Stimulated activated CD8-positive, alpha-beta memory T cell treated with anti-CD3 and anti-CD28 coated beads, Interleukin-7, amount 100 ng/mL, for 1 hour (primary cell): ENCODE measurements around the gene NDUFAF2.
"Not testable (repeated sequence)": the region's sequence is repeated elsewhere in the genome, so short reads cannot be mapped to it uniquely, and the experiment has no call there.

Source experiments
- DNase-seq, 2 donors: peaks; one replicate each; pipeline ENCODE4 v3.0.0-alpha.2; 2020; ENCODE audit warnings: low read depth in 2 of 2

NDUFAF2 gene

DNA sequence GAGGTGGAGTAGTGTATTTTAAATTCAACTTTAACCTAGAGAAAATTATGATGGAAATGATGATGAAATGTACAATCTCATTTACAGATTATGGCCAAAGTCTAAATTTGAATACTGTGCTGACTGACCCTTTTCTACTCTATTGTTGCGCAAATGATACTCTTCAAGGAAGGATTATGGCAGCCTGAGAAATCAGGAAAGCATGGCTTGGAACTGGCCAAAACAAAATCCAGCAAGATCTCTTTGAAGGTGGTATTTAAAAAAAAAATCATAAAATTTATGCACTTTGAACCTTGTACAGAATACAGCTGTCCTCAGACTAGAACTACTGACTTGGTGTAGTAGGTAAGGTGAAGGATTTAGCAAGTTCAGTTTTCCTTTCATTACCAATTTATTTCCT, 105.3 kb downstream of the NDUFAF2 start:
- no peak for DNase-seq

DNA sequence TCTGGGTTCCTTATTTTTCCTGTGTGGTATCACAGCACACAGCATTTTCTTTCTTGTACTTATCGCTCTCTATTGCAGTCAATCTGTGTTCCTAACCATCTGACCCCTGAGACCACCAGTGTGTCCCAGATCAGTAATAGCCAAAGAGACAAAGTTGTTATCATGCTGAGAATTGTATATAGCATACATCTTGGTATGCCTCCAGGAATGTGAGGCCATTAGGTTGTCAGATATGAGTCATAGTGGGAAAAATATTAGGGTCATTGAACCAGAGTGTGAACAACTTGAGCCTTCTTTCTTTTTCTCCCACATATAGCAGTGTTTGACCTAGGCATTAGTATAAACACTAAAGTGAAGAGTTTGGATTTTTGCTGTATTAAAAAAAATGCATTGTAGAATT, 106.3 kb downstream of the NDUFAF2 start:
- no peak for DNase-seq

DNA sequence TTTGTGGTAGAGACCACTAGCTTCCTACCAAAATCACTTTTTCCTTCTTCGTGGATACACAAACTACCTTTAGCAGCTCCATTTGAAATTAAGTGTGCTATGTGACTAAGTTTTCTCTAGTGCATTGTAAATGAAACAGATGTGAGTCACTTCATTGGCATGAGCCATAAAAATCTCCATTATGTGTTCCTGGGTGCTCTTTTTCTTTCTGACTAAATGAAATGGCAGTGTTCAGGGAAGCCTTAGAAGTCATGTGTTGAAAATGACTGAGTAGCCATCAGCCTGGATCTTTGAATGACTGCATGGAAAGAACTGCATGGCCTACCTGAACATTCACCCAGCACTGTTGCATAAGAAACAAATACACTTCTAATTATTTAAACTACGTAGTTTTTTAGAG, 107.9 kb downstream of the NDUFAF2 start:
- no peak for DNase-seq

DNA sequence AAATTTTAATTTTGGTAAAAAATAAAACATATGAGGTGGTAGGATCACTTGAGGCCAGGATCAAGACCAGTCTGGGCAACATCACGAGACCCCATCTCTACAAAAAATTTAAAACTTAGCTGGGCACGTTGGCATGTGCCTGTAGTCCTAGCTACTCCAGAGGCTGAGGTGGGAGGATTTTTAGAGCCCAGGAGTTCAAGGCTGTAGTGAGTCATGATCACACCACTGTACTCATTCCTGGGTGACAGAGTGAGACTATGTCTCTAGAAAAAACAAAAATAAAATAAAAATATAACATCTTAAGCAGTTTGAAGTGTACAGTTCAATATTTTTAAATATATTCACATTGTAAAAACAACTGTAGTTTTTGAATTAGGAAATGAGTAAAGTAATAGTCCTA, 108.9 kb downstream of the NDUFAF2 start:
- DNase-seq, result no peak

DNA sequence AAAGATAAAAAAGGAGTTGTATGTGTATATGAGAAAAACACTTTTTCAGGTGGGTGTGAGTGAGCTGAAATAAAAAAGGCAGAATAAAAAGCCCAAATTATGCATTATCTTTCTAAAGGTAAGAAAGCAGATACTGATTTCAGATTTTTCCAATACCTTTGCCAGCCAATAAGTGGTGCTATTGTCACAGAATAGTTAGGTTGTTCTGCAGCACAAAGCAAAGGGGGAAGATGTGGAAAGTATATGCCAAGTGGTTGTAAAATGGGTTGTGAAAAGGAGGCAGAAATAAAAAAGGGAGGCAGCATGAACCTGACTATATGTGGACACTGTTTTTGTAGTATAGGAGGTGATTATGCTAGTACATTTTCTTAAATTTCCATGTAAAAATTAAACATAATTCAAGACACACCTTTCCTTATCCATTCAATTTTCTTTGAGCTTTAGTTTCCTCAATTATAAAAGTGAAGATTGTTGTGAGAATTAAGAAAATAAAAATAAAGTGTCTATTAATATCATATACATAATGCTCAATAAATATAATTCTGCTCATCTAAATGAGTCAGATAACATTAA, 110.5 kb downstream of the NDUFAF2 start:
- DNase-seq, result no peak

DNA sequence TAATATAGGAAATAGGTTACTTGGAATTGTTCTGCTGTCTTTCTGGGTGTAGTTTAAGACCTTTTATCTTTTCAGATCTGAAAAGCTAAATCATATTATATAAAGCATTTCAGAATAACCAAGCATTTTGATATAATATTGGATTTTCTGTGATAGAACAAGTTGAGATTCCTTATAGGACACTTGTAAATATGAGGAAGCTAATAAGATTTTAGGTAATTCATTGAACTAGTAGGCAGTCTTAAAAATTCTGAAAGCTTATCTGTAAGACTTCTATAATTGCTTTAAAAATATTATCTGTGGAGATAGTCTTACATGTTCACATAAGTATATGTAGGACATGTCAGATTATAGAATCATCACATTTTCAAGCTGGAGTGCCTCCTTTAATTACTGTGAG, 114.5 kb downstream of the NDUFAF2 start:
- no peak for DNase-seq

DNA sequence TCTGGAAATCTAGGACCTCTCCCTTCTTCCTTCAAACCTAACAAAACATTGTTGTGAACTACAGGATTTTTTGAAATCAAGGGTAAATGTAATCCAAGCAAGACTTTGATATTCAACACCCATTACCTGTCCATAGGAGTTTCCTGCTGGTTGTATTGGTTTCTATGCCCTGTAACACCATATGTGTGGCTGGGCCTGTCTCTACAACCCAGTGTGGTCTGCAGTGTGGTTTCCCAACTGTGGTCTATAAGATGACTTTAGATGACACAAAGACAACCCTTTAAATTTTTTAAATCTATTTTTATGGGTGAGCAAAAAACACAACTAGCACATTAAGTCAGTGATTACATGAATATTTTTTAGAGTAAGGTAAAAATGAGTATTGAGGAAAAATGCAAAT, 124.1 kb downstream of the NDUFAF2 start:
- DNase-seq, result no peak

DNA sequence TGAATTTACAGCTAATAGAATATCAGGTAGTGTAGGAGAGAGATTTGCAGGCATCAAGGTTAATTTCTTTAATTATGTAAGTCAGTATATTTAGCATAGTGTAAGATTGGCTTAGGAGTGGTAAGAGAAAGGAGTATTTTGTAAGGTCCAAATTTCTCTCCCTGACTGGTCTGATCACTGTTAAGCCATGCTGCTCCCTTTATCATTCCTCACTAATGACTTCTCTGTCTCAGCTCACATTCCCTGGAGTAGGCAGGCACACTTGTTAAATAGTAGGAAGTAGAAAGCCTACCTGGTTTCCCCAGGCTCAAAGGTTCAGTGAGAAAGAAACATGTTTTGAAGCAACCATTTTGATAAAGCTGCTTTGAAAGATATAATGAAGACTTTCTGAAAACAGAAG, 126.5 kb downstream of the NDUFAF2 start:
- no peak for DNase-seq

DNA sequence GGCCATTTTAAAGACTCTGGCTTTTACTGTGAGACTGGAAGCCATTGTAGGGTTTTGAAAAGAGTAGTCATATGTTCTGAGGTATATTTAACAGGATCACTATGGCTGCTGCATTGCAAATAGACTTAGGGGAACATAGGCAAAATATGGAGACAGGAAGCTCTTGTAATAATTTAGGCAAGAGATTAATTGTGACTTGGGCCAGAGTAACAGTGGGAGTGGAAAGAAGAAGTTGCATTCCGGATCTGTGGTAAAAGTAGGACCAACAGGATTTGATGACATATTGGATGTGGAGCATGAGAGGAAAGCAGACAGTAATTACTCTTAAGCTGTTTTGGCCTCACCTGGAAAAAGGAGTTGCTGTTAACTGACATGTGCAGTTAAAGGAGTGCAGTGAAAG, 131.6 kb downstream of the NDUFAF2 start:
- no peak for DNase-seq

DNA sequence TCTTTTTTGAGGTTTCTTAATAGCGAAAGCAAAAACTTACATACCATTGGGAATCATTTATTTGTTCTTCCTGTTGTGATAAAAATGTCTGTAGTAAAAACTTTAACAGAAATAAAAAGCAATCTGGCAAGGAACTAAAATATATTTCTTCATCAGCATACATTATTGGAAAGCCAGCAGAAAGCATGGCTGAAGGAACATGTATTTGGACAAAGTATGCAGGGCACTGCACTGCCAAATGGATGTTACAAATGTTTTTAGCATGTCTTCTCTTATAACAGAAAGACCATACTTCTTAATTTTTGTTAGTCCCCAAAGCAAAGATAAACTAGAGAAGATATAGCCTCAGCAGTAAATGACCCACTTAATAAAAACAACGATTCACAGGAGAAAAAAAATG, 136.7 kb downstream of the NDUFAF2 start:
- no peak for DNase-seq

DNA sequence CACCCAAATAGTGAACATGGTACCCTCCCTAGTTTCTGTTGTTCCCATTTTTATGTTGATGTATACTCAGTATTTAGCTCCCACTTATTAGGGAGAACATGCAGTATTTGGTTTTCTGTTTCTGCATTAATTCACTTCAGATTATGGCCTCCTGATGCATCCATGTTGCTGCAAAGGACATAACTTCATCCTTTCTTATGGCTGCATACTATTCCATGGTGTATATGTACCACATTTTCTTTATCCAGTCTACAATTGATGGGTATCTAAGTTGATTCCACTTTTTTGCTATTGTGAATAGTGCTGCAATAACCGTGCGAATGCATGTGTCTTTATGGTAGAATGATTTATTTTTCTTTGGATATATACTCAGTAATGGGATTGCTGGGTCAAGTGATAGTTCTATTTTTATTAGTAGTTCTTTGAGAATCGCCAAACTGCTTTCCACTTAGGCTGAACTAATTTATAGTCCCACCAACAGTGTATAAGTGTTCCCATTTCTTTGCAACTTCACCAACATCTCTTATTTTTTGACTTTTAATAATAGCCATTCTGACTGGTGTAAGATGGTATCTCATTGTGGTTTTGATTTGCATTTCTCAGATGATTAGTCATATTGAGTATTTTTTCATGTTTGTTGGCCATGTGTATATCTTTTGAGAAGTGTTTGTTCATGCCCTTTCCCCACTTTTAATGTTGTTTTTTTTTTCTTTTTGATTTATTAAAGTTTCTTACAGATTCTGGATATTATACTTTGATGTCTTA, 137.7 kb downstream of the NDUFAF2 start:
- no peak for DNase-seq

DNA sequence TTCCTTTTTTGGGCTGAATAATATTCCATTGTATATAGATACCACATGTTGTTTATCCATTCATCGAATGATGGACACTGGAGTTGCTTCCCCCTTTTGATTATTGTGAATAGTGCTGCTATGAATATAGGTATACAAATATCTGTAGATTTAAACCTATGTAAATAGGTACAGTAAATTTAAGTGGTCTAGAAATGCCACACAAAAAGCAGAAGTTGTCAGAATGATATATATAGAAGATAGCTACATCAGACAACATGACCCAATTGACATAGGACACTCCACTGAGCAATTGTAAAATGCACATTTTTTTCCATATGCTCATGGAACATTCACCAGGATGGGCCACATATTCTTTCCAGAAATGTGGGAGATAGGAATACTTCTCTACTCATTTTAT, 139.7 kb downstream of the NDUFAF2 start:
- no peak for DNase-seq

DNA sequence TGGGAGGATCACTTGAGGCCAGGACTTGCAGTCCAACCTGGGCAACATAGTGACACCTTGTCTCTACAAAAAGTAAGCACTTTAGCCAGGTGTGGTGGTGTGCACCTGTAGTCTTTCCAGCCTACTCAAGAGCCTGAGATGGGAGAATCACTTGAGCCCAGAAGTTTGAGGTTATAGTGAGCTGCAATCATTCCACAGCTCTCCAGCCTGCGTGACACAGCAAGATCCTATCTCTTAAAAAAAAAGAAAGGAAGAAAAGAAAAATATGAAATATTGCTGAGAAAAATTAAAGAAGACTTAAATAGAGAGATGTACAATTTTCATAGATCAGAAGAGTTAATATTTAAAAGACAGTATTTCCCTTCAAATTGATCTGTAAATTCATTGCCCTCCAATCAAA, 140.9 kb downstream of the NDUFAF2 start:
- DNase-seq, result no peak

DNA sequence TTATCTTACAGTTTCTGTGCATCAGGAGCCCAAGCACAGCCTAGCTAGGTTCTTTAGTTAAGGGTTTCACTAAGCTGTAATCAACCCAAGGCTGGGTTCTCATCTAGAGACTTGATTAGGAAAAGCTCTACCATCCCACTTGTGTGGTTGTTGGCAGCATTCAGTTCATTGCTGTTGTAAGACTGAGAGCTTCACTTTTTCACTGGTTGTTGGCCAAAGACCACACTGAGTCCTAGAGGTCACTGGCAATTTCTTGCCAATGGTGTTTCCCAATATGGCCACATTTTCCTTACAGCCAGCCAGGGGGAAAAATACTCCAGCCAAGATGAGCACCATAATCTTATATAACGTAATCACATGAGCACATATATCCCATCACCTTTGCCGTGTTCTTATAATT, 142.9 kb downstream of the NDUFAF2 start:
- no peak for DNase-seq

DNA sequence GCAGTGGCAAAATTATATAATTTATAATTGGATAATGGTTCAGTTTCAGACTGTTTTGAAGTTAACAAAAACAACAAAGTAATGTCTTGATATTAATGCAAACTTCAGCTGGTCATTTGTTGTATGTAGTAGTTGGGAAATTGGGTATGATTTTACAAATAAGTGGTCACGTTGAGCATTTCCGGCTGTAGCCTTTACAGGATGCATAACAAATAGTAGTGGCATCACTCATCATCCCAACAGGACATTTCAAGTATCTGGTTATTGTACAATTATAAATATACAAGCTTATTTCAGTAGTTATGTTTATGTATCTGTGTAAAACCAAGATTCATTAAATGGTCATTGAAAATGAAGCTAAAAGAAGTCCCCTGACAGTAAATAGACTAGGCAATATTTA, 144.3 kb downstream of the NDUFAF2 start:
- DNase-seq, result no peak

DNA sequence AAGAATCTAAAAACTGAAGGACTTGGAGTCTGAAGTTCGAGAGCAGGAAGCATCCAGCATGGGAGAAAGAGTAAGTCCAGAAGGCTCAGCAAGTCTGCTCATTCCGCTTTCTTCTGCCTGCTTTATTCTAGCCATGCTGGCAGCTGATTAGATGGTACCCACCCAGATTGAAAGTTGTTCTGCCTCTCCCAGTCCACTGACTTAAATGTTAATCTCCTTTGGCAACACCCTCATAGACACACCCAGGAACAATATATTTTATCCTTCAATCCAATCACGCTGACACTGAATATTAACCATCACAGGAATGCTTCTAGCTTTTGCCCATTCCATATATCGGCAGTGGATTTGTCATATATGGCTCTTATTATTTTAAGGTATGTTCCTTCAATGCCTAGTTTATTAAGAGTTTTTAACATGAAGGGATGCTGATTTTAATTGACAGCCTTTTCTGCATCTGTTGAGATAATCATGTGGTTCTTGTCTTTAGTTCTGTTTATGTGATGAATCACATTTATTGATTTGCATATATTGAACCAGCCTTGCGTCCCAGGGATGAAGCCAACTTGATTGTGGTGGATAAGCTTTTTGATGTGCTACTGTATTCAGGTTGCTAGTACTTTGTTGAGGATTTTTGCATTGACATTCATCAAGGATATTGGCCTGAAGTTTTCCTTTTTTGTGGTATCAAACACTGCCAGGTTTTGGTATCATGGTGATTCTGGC, 148.2 kb downstream of the NDUFAF2 start:
- DNase-seq, result not testable (repeated sequence)

DNA sequence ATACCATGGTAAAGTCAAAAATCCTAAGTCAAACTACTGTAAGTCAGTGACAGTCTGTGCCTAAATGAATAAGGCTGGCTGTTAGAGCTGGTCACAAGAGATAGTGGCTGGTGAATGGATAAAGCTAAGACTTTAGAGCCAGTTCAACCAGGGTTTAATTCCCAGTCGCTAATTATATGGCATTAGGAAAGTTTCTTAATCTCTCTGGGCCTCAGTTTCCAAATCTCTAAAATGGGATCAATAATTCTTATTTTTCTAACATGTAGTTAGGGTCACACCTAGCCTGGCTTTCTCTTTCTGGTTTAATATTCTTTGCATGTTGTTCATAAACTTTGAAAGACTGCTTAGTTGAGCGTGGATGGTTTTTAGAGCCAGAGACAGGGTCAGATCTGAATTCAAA, 152.5 kb downstream of the NDUFAF2 start:
- DNase-seq, result no peak

DNA sequence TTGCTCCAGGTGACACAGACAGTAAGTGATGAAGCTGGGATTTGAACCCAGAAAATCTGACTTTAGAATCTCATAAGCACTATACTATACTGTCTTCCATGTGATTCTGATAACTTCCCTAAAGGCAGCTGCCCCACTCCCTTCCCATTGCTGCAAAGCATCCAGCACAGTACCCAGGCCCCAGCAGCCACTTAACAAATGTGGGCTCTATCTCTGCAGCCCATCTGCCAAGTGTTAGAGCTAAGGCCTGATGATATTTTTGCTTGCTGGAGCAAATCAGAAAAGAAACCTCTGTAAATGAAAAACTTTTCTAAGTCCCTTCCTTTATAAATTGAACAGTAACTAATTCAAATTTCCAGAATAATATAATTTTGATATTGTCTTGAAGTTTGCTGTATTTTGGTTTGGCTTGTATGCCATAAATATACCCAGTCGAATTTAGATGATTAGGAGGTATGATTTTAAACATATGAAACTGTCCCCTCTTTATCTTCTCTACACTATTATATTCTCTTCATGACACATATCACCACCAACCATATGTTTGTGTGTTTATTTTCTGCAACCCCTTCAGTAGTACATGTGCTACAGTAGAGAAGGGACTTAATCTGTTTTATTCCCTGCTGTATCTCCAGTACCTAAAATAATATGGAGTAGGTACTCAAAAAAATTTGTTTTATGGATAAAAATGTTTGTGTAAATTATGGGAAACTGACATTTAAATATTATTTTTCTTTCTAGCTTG, 153.4 kb downstream of the NDUFAF2 start:
- DNase-seq, result no peak

DNA sequence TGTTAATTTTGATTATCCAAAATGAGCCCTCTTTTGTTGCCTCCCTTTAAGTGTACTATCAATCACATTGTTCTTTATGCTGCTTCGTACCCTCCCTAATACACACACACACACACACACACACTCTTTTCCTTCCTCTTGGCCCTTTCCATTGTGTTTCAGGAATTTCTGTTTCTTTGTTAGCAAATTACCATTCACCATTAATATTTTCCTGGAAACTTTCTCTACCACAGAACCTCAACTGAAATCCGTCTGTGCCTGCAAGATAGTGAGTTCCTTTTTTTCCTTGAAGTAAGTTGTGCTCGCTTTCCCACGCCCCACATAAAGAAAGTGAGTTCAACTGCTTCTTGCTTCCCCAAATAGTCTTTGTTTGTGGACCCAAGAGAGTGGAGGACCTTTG, 155.4 kb downstream of the NDUFAF2 start:
- DNase-seq, result no peak

DNA sequence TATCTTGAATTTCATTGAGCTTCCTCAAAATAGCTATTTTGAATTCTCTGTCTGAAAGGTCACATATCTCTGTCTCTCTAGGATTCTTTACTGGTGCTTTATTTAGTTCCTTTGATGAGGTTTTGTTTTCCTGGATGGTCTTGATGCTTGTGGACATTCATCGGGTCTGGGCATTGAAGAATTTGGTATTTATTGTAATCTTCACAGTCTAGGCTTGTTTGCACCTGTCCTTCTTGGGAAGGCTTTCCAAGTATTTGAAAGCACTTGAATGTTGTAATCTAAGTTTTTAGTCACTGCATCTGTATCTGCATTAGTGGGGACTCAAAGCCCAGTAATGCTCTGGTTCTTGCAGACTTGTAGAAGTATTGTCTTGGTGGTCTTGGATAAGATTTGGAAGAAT, 169.4 kb downstream of the NDUFAF2 start:
- DNase-seq, result no peak

DNA sequence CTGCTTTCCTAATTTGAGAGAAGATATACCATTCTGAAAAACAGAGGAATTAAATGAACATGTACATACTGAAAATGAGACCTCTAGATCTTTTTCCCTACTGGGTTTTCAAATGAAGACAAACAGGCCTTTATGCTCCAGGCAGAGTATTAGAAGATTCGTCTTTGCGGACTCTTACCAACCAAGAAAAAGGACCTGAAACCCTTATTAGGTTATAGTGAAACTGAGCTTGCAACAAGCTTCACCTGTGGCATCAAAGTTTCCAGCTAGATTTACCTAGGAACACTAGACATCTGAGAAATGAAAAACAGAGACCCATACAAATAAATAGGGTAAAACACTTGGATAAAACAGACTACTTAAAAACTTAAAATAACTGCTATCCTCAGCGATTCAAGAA, 171.0 kb downstream of the NDUFAF2 start:
- DNase-seq, result no peak

DNA sequence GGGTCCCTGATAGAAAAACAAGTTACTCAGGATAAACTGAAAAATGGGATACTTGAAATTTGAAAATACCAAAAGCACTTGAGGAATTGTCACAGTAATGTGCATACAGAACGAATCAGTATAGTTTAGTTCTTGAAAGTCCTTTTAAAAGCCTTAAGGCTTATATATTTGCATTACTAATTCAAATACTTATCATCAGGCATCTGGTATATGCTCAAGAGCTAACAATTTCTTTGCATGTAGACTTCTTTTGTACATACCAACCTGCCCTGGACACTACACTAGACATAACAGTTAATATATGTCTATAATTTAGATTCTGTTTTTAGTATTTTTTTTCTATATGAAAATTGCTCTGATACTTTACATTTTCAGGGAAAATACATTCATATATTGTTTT, 174.1 kb downstream of the NDUFAF2 start:
- DNase-seq, result no peak

DNA sequence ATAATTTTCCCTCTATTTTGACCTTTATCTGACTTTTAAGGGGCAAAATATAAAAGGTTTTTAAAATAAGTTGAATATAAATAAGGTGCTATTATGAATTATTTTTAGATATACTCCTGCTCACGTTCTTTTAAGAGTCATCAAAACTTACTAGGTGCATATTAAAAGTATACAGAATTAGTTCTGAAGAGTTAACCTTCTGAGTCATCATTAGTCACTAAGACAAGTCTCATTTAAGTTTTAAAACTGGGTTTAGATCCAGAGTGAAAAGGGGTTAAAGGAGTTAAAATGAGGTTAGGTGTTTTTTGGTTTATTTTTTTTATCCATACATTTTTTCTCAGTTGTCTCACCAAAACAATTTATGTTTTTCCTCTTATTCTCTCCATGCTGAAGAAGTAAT, 175.5 kb downstream of the NDUFAF2 start:
- DNase-seq, result no peak
